GM18868 (cell line): ENCODE measurements around the gene CIITA.
A peak's percentile ranks its signal among the peaks of the same experiment; 100 is the strongest.
"Not testable (repeated sequence)": the region's sequence is repeated elsewhere in the genome, so short reads cannot be mapped to it uniquely, and the experiment has no call there.

Experiments
- ATAC-seq: cut with Tn5 transposase; IDR thresholded peaks from one replicate; pipeline ENCODE4 v1.9.1; 2021; ENCODE audit warnings: mild to moderate bottlenecking, moderate library complexity; ENCODE audit not compliant: unreplicated experiment

The CIITA gene, protein sequence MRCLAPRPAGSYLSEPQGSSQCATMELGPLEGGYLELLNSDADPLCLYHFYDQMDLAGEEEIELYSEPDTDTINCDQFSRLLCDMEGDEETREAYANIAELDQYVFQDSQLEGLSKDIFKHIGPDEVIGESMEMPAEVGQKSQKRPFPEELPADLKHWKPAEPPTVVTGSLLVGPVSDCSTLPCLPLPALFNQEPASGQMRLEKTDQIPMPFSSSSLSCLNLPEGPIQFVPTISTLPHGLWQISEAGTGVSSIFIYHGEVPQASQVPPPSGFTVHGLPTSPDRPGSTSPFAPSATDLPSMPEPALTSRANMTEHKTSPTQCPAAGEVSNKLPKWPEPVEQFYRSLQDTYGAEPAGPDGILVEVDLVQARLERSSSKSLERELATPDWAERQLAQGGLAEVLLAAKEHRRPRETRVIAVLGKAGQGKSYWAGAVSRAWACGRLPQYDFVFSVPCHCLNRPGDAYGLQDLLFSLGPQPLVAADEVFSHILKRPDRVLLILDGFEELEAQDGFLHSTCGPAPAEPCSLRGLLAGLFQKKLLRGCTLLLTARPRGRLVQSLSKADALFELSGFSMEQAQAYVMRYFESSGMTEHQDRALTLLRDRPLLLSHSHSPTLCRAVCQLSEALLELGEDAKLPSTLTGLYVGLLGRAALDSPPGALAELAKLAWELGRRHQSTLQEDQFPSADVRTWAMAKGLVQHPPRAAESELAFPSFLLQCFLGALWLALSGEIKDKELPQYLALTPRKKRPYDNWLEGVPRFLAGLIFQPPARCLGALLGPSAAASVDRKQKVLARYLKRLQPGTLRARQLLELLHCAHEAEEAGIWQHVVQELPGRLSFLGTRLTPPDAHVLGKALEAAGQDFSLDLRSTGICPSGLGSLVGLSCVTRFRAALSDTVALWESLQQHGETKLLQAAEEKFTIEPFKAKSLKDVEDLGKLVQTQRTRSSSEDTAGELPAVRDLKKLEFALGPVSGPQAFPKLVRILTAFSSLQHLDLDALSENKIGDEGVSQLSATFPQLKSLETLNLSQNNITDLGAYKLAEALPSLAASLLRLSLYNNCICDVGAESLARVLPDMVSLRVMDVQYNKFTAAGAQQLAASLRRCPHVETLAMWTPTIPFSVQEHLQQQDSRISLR

DNA sequence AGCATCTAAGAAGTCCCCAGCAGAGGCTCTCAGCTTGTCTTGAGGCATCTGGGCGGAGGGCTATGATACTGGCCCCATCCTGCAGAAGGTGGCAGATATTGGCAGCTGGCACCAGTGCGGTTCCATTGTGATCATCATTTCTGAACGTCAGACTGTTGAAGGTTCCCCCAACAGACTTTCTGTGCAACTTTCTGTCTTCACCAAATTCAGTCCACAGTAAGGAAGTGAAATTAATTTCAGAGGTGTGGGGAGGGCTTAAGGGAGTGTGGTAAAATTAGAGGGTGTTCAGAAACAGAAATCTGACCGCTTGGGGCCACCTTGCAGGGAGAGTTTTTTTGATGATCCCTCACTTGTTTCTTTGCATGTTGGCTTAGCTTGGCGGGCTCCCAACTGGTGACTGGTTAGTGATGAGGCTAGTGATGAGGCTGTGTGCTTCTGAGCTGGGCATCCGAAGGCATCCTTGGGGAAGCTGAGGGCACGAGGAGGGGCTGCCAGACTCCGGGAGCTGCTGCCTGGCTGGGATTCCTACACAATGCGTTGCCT lies at the start of gene CIITA:
Gene CIITA (plus strand): TSS at position 404 of the 543 bp plus-strand sequence. CDS start 129 bp downstream, at position 533.
- peak; percentile 56 for ATAC-seq

DNA sequence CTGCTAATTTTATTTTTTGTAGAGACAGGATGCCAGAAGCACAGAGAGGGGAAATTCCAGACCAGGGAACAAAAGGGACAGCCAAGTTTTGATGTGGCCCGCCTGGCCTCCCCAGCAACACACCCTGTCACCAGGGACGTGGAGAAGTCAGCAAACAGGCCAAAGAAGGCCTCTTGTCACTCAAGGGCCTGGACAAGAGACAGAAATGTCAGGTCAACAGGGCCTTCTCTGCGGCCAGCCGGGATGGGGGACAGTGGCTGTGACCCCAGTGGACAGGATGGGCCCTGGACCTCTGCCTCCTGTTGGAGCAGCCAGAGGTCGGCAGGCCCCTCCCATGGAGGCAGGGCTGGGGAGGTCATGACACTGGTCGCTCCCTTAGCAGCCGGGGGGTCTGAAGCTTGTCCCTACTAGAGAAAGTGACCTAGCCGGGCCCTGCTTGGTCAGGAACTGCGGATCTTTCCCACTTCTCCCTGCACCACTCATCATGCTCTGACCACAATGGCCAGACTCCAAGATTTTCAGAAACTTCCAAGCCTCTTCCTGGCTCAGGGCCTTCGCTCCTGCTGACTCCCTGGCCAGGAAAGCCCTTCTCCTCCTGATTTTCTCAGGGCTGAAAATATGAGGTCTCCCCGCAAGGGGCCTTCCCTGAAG lies 49.2 kb upstream of the CIITA start:
- ATAC-seq, result no peak

DNA sequence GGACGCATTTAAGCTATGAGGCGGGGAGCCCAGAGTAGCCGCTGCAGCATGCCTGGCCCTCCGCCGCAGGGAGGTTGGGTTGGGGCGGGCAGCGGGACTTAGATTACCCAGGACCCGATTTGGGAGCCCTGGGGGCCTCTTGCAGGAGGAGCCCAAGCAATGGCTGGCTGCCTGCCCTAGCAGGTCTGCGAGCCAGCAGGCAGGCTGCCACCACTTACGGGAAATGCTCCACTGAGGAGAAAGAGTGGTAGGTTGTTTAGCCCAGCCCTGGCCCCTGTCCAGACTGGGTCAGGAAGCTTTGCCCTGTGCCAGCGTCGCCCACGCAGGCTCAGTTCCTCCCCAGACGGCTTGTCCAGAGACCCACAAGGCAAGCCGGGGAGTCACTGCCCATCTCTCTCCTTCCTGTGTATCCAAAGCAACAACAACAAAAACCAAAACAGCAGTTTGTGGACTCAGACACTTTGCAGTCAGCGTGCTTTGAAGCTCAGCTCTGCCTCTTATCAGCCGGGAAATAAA lies 48.1 kb upstream of the CIITA start:
- no peak for ATAC-seq

DNA sequence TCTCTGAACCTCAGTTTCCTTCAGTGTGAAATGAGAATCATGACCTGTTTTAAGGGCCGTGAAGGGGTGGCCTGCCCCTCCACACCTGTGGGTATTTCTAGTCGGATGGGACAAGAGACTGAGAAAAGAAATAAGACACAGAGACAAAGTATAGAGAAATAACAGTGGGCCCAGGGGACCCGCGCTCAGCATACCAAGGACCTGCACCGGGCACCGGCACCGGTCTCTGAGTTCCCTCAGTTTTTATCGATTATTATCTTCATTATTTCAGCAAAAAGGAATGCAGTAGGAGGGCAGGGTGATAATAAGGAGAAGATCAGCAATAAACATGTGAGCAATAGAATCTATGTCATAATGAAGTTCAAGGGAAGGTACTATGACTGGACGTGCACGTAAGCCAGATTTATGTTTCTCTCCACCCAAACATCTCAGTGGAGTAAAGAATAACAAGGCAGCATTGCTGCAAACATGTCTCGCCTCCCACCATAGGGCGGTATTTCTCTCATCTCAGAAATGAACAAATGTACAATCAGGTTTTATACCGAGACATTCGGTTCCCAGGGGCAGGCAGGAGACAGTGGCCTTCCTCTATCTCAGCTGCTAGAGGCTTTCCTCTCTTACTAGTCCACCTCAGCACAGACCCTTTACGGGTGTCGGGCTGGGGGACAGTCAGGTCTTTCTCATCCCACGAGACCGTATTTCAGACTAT lies 47.5 kb upstream of the CIITA start:
- not testable (repeated sequence) for ATAC-seq

DNA sequence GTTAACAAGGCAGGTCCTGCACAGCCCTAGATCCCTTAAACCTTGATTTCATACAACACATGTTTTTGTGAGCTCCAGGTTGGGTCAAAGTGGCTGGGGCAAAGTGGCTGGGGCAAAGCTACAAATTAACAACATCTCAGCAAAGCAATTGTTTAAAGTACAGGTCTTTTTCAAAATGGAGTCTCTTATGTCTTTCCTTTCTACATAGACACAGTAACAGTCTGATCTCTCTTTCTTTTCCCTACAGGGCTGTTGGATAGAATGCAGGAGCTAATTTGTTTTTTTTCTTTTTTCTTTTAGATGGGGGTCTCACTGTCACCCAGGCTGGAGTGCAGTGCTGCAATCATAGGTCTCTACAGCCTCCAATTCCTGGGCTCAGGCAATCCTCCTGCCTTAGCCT lies 46.8 kb upstream of the CIITA start:
- not testable (repeated sequence) for ATAC-seq

DNA sequence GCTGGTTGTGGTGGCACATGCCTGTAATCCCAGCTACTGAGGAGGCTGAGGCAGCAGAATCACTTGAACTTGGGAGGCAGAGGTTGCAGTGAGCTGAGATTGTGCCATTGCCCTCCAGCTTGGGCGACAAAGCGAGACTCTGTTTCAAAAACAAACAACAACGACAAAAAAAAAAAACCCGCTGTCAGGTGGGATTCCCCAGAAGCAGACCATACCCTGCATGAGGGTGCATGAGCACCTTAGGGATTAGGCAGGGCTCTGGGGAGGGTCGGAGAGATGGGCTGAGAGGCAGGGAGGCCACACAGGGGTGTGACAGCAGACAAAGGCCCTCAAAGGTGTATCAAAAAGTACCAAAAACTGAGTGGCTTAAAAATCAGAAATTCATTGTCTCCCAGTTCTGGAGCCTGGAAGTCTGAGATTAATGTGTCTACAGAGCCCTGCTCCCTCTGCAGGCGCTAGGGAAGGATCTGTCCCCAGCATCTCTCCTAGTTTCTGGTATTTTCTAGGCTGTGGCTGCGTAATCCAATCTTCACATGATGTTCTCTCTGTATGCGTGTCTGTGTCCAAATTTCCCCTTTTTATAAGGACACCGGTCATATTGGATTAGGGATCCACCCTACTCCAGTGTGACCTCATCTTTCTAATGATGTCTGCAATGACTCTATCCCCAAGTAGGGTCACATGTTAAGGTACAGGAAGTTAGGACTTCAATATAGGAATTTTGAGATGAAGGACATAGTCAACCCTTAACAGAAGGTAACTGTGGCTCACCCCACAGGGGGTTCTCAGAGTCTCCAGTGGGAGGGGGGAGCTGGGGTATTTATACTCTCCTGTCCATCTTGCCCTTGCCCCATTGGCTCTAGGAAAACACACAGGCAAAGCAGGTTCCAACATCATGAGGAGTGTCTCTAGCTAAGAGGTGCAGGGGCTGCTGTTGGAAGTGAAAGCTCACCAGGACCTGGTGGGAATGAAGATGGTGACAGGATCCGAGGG lies 44.8 kb upstream of the CIITA start:
- ATAC-seq, result no peak

DNA sequence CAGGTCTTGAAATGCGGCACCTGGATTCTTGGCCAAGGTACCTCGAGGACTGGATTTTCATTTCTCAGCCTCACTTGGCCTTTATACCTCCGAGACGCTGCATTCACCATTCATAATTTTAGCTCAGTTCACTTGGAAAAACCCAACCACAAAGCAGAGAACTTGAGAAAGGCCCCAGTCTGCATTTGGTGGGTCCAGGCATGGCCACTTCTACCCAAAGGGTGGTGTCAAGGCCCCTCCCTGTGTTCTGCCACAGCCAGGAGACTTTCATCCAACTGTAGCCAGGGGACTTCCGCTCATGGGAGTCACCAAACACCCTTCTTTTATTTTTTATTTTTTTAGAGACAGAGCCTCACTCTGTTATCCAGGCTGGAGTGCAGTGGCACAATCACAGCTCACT lies 43.7 kb upstream of the CIITA start:
- no peak for ATAC-seq

DNA sequence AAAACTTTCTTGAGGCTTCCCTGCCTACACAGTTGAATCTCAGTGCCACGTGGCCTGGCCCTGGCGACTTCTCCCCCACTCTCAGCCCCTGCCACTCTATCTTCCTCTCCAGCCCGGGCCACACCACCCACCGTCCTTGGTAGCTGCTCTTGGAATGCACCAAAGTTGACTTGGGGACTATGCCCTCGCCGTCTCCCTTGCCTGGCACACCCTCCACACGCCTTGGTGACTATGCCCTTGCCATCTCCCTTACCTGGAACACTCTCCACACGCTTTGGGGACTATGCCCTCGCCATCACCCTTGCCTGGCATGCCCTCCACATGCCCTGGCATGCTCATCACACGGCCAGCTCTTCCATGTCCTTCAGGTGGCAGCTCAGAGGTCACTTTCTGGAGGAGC lies 42.9 kb upstream of the CIITA start:
- no peak for ATAC-seq

DNA sequence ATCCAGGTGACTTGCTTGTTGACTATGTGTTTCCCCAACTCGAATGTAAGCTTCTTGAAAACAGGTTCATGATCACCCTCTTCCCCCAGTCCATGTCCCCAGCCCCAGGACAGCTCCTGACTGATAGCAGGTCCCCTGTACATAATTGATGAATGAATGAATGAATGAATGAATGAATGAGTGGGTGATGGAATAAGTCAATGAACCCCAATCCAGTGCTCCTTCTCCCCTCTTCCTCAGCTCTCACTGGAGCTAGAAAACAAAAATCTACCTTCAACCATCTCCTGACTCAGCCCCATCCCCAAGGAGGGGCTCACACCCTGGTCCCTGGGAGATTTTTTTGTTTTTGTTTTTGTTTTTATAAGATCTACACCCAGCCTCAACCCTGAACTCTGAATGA lies 42.2 kb upstream of the CIITA start:
- no peak for ATAC-seq

DNA sequence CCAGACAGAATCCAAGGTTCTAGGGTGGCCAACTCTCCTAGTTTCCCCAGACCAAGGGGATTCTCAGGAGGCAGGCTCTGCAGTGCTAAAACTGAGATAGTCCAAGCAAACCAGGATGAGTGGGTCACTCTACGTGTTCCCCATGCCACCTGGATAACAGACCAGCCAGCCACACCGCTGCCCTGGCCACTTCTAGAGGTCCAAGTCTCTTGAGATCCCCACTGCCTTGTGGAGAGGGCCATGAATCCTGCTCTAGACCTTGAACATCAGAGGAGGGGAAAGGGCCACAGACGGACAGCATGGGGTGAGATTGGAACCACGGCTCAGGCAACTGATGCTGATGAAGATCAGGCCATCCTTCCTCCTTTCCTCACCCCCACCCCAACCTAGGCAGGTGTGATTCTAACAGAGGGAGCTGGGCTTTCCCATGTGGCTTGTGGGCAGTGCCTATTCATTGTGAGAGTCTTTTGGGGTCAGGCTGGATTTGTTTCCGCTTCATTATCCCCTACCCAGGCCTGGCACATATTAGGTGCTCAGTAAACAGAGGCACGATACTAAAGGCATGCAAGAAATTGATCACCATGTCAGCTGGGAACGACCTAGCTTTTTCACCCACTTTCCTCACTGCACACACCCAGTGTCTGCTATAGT lies 41.6 kb upstream of the CIITA start:
- ATAC-seq, result peak; percentile 65

DNA sequence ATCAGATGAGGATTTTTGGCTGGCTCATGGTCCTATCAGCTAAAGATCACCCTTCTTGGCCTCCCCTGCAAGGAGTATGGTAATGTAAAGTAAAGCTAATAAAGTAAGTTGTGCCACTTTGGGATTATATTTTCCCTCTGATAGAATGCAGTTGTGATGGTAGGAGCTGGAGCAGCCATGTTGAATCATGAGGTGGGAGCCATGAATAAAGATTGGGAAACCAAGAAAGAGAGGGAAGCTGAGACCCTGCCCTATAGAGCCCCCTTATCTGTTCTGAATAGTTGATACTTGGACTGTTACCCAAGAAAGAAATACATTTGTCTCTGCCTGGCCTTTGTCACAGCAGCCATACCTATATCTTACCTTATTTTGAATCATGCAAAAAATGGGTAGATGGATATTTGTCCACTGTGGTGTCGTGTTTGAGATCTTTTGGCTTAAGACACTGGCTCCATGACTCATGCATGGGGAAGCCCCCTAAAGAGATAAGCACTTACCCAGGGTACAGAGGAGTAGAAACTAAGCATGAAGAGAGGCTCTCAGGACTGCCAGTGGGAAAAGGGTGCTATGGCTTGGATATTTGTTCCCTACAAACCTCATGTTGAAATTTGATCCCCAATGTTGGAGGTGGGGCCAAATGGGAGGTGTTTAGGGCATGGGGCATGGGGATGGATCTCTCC lies 40.7 kb upstream of the CIITA start:
- no peak for ATAC-seq

DNA sequence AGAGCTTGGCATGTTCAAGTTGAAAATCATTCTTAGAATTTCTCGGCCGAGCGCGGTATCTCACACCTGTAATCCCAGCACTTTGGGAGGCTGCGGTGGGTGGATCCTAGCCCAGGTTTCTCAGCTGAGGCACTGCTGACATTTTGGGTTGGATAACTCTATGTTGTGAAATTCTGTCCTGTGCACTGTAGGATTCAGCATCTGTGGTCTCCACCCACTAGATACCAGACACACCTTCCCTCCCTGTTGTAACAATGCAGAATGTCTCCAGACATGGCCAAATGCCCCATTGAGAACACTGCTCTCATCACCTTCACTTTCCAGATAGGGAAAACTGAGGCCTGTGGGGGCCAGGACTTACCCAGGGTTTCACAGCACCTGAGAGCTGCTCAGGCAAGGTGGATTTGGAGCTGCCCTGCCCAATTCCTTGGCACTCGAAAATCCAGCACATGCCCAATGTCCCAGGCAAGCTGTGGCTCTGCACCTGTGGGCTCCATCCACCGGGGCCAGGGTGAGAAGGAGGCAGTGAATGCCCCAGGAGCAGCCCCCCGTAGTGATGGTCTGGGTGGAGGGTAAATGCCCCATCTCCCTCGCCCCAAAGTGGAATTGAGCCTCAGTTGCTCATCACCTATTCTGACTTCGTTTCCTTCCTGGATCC lies 38.3 kb upstream of the CIITA start:
- no peak for ATAC-seq

DNA sequence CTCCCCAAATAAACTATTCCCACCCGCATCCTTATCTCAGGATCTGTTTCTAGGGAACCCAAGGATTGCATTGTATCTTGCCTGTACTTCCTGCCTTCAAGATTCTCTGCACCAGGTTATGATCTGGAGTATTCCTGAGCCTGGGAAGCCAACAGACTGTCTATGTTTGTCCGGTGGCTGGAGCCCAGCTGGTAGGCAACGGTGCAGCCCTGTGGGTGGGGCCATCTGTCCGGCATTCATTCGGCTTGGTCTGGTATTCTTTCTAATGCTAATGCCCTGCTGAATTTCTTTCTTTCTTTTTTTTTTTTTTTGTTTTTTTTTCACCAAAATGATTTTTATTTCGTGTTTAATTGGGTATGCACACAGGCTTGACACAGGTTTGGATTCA lies 37.7 kb upstream of the CIITA start:
- no peak for ATAC-seq

DNA sequence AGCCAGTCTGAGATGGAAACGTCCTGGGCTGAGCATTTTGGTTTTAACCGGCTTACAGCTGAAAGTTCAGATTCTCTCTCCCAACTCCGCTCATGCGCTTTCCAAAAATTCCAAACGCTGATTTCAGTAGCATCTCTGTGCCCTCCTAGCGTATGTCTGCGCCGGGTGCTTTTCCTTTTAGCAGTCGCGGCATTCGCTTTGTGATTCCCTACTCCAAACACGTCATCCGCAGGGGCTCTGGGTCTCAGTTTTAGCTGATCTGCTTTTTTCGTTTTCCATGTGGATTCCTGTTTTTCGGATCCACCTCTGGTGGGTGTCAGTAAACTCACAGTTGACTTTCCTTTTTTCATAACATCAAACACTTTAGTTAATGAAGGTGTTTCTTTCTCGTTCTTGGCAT lies 36.3 kb upstream of the CIITA start:
- no peak for ATAC-seq

DNA sequence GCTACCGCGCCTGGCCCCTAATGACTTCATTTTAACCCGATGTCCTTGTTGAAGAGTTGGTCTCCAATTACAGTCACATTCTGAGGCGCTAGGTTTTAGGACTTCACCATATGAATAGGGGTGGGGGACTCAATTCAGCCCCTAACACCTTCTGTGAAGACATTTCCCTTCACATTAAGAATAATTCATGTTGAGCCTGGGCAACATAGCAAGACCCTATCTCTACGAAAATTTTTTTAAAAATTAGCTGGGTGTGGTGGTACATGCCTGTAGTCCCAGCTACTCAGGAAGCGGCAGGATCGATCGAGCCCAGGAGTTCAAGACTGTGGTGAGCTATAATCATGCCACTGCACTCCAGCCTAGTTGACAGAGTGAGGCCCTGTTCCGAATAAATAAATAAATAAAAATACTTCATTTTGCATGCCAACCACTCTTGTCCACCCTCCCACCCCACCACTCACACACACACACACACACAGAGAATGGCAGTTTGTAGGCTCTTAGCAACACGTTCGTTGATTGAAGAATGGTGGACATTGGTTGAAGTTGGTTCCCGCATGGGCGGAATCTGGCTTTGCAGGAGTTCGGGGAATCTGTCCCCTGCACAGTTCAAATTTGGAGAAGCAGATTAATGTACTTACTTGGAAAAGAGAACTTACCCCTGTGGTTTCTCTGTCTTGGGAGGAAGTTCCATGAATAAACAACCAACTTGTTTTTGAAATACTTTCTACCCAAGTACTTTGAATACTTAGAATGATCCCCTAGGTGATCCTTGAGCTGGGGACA lies 30.6 kb upstream of the CIITA start:
- ATAC-seq, result no peak

DNA sequence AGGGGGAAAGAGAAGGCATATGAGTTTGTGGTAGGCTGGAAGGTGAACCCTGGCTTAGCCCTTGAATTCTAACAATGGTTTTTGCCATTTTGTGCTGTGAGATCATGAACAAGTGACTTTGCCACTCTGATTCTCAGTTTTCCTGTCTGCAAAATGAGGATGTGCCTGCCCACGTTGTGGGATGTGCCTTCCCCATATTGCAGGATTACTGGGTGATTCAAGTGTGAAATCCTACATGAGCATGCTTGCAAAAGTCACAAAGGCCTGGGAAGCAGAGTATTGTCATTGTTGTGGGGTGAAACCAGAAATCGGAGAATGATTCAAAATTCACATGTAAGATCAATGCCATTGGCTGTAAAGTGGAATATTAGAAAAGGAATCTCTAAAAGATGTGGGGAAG lies 29.8 kb upstream of the CIITA start:
- no peak for ATAC-seq
